ENCODE results near the gene SYMPK.

Gene SYMPK

DNA sequence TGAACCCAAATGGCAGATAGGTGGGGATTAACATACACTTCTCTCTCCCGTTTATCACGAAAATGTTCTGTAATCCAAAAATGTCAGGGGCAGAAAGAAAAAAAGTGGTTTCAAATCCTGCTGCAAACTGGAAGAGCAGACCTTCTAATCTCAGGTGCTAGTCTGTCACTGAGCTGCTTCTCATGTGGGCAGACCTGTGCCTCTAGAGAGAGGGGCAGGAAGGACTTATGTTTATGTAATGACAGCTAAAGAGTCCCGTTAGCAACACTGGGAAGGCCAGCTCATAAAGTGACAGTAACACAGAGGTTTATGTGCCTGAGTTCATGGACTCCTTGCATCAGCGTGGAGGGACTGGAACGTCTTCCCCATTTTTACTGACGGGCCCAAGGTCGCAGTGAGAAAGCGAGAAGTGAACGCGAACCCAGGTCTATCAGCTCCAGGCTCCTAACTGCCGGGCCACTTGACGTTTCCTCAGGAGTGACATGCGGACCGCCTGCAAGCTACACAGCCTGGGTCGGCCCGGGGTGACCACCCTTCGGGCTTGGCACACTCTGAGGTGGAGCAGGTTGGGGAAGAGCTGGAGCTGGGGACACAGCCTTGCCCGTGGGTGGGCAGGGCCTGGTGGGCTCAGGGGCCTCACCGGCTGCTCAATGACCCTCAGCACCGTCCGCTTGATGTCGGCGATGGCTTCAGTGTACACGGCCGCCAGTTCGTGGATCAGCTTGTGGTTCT, 38.2 kb downstream of the SYMPK start:
- no peak for DNase-seq

DNA sequence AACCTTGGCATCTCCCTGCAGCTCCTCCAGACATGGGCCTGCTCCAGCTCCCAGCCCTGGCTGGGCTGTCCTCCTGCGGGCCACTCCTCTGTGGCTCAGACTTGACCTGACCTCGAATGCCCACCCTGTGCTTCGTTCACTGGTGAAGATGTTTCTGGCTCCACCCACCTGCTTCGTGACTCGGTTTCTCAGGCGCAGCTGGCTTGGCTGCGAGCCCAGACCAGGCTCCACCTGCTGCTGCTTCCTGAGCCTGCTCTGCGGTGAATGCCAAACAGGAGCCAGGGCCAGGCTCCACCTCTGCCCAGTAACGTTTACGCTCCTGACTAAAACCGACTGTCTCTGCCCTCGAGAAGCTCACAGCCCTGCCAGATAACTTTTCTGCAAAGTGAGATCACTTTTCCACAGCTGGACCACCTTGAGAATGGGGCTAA, 38.9 kb downstream of the SYMPK start:
- DNase-seq = peak; percentile 10

DNA sequence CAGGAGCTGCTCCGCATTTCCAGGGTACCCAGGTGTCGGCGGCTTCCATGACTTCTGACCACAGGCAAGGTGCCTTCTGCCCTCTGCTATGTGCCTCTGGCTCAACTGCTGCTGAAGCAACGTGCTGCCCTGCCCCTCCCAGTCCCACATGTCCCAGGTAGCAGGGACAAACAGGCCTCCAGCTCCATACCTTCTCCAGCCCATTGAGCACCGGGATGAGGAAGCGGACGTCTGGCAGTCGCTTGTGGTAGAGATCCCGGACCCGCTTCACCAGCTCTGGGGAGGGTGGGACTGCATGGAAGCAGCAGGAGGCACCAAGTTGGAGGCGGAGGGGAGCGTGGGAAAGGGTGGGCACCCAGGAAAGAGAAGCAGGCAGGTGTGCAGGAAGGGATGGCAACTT, 39.8 kb downstream of the SYMPK start:
- DNase-seq = no peak

DNA sequence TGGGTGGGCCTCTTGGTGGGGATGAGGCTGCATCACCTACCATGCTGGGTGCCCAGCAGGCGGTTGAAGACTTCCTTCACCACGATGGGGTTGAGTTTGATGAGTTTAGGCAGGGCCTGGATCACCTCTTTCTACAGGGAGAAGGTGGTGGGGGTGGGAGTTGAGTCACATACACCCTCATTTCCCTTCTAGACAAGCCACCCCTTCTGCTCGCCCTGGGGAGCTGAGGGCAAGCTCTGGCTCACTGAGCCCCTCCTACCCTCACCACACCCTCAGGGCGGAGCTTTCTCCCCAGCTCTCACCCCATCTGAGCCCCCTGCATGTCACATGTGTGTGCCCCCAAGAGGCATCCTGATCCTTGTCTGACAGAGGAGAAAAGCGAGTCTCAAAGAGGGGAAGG, 40.2 kb downstream of the SYMPK start:
- DNase-seq = no peak

DNA sequence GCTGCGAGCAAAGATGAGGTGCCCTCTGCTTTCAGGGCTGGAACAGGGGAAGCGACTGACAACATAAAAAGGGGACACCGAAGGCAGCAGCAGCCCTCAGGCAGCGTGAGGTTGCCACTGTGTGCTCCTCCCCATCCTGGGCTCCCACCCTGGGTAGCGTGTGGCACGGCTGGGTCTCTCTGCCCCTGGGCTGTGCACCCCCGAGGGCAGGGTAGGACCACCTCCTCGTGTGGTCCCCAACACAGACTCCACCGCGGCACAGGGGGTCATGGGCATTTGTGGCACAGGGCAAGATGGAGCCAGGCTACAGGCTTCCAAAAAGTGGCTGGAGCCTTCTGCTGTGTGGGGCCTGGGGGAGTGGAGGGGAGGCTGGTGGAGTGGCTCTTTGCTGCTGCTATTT, 41.4 kb downstream of the SYMPK start:
- DNase-seq = no peak

DNA sequence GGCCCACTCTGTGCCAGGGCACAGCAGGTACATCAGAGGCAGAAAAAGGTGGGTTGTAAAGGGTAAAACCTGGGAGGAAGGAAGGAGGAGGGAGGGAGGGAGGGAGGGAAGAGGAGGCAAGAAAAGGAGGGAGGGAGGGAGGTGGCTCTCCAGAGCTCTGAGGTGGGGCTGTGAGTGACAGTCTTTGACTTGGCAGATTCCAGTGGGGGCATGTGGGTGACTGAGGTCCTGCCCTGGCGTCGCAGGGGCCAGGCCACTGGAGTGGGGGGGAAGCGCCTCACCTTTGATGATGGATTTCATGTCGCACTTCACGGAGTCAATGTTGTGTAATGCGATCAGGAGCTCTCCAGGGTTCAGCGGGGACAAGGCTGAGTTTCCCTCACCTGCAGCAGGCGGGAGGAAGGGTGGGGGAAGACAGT, 41.8 kb downstream of the SYMPK start:
- no peak for DNase-seq

DNA sequence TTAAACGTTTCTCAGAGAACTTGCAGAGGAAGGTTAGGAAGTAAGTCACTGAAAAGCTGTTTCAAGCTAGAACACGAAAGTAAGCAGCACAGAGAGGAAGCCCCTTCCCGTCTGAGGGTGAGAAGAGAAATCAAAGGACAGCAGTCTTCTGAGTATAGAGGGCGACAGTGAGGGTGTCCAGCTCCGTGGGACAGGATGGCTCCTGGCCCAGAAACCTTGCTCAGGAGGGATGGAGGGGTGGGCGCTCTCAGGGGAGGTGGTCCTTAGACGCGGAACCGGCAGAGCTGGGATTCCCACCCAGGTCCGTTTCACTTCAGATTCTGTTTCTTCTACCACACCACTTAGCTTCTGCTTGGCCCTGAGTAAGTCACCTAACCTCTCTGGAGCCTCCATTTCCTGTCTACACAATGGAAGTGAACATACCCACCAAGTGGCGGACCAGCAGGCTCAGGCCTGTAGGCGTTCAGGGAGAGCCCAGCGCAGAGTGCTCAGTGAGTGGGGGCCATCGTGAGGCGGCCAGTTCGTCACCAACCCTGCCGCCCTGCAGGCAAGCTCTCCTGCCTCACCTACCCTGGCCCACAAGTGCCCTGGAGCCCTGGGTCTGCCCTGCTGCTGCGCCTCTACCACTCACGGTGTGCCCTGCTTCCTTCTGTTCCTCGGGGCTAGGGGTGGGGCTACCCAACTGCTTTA, 42.4 kb downstream of the SYMPK start:
- no peak for DNase-seq

DNA sequence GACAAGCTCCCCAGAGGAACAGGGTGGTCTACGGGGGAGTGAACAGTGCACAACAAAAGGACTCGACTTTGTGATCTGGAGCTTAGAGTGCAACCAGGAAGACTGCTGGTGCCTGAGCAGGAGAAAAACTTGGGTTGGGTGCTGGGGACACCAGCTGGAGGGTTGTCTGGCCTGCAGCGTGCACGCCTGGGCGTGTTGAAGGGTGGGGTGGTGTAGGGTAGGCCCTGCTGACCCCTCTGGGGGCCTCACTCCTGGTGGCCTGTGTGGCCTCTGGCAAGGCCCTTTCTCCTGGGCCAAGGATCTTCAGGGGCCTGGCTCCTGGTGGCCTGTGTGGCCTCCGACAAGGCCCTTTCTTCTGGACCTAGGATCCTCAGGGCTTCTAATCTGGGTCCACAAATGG, 43.2 kb downstream of the SYMPK start:
- no peak for DNase-seq

DNA sequence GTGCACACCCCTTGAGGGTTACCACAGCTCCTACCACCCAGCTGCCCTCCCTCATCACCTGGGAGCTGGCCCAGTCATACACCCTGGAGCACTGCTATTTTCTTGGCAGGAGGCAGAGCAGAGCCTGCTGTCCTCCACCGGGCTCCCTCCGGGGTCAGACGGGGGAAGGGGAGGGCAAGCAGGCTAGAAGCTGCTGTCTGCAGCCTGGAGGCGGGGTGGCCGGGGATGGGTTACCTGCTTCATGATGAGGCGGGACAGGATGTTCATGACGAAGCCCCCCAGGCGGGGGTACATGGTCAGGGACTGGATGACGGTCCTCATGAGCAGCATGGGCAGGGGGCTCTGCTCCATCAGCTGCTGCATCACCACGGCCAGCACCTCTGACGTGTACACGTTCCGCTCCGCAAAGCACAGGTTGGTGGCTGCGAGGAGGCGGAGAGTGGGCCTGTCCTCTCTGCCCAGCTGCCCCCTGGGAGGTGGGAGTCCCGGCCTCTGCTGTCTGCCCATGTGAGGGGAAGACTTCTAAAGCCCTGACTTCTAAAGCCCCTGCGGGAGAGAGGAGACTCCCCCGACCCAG, 45.1 kb downstream of the SYMPK start:
- DNase-seq = no peak

DNA sequence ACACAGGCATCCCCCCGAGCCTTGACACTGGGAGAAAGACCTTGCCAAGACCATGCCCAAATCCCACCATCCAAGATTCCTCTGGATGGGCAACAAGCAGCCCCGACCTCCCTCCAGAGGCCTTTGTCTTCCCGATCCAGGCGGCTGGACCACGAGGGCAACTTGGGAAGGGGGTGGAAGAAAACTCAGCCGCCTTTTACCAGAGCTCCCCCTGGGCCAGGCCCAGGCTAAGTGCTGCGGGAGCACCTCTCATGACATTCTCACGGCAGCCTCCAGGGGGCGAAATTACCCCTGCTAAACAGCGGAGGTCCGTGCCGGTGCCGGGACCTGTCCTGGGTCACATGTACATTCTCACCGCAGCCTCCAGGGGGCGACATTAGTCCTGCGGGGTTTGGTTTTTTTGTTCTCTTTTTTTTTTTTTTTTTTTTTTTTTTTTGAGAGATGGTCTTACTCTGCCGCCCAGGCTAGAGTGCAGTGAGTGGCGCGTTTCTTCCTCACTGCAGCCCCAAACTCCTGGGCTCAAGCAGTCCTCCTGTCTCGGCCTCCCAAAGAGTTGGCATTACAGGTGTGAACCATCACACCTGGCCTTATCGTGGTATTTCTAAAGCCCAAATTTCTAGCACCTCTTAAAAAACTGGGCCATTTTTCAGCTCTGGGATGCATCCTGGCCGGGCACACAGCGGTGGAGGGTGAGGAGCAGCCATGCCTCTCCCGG, 45.8 kb downstream of the SYMPK start:
- peak; percentile 93 for DNase-seq

DNA sequence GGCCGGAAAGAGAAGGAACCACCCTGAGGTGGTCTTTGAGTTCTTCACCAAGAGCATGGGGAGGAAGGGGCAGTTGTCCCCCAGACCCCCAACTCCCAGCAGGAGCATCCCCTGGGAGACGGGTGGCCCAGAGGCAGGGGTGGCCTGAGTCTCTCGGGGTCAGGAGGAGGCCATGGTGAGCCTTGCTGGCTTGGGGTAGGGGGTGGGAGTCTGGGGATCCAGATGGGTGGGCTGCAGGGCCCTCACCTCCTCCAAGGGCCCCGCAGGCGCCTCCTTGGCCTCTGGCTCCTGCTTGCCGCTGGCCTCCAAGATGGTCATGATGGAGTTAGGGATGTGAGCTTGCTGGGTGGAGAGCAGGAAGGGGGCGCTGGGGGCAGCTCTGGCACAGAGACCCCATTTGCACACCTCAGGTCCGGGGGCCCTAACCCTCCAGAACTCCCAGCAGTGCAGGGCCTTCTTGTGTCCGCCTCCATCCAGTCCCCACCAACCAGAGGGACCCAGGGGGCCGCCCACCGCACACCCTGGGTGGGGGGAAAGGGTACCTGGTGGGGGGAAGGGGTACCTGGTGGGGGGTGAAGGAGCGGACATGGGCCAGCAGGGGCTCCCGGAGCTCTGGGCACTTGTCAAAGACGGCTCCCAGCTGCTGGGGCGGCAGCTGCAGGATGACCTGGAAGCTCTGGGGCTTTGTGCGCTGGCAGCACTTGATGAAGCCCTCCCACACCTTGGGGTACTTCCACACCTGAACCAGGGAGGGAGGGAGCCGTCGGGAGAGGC, 46.5 kb downstream of the SYMPK start:
- DNase-seq = no peak

DNA sequence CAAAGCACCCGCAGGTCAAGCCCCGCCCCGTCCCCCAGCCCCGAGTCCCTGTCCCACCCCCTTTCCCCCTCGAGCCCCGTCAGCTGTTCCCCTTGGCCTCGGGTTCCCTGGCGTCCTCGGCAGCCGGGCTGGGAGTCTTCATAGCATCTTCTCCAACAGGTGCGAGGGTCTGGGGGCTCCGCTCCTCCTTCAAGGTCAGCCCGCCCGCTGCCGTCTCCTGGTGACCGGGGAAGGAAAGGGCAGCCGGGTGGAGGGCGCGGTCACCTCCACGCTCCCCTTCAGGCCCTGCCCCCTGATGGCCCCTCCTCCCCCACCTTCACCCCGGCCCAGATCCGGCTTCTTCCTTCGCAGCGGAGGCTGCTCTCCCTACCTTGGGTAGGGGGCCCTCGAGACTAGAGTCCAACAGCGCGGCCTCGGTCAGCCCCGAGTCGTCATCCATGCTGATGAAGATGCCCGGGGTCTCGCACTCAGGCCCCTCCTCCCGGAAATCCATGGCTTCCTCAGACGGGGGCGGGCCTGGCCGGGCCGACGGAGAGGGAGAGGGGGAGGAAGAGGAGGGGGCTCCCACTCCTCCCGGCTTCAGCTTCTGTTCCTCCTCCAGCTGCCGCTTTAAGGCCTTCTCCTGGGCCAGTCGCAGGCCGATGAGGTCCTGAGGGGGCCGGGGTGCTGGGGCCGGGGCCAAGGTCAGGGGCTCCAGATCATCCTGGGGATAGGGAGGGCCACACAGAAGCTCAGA, 47.3 kb downstream of the SYMPK start:
- no peak for DNase-seq

DNA sequence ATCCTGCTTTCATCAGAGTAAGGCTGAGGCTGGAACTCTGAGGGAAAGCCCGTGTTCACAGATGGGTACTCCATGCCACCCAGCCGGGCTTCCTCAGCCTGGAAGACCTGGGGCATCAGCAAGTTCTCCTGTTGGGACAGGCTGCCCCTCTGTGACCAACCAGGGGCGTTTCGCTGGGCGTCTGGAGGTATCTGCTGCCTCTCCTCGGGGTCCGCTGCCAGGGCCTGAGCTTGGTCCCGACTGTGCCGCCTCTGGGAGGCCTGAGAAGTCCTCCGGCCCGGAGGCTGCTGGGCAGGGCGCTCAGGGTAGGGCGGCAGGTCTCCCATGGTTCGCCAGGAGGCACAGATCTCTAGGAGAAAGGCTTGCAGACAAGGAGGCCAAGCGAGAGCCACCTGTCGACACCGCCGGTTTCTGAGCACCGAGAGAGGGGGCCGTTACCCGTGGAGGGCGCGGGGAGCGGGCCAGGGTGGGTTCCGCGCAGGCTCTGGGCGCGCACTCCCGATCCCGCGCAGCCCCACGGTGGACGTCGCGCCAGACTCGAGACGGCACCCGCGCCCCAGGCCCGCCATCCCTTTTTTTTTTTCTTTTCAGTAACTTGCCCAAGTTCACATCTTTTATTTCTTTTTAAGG, 48.0 kb downstream of the SYMPK start, which contains the start of gene RSPH6A:
Gene RSPH6A (minus strand): TSS at position 458 of the 630 bp plus-strand sequence. CDS start 132 bp downstream, at position 326.
- DNase-seq = no peak

DNA sequence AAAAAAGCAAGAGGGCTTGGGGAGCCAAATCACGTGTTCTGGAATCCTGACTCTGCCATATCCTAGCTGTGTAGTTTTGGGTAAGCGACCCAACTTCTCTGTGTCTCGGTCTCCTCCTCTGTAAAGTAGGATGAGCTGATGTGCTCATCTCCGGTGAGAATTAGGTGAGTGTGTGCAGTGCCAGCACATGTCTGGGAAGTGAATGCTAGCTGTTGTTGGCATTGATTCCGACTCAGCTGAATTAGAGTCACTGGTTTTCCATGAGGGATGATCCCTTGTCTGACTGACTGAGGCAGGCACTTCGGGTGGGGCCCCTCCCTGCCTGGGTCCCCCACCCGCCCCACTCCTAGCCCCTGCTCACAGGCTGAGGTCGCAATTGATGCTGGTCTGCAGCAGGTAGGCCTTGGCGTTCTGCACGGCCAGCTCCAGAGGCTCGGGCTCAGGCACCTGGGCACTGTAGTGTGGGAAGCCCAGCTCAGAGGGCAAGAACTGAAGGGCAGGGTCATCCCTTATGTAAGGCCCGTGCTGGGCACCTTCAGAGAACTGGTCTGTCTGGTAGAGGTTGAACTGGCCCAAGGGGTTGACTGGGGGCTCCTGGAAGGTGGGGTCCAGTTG, 48.7 kb downstream of the SYMPK start:
- no peak for DNase-seq

DNA sequence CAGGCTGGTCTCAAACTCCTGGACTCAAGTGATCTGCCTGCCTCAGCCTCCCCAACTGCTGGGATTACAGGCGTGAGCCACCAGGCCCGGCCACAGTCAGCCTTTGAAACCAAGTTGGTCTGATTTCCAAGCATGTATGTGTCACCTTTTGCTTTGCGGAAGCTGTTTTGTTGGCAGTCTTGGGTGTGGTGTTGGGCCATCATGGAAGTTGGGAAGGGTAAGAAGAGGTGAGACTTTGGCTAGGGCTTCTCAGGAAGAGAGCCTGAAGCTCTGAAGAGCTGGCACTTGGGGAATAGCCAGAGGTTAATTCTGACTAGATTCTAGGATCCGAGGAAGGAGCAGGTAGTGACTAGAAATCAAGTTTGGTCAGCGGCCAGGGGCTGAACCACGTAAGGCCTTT, 50.6 kb downstream of the SYMPK start:
- DNase-seq = no peak

DNA sequence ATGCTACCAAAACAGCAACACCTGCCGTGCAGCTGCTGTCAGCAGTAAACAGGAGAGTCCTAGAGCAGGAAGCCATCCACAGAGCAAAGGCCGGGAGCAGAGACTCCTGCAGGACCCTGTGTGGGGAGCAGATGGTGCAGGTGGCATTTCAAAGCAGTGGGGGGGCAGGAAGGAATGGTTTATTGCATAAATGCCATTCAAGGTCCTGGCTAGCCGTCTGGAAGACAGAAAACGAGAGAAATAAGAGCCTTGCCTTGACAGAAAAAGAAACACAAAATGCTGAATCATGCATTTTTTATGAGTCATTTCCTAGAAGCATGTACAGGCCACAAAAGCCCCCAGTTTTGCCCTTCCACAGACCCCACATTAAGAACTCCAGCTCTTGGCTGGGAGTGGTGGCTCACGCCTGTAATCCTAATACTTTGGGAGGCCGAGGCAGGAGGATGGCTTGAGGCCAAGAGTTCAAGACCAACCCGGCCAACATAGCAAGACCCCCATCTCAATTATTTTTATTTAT, 53.2 kb downstream of the SYMPK start:
- no peak for DNase-seq

DNA sequence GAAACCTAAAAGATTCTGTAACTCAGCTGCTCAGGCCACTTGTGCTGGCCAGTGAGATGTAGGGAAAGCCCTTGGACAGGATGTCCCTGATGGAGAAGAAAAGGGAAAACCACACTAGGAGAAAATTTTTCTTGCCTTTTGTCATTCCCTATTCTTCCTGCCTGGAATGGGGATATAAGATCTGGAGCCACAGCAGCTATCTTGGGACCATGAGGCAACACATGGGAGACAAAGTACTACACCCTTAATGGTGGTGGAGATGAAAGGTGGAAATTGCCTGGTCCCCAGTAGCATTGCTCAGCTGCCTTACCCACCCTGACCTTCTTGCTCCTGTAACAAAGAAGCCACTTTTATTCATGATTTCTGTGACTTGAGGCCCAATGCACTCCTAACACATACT, 57.2 kb downstream of the SYMPK start:
- DNase-seq = no peak

DNA sequence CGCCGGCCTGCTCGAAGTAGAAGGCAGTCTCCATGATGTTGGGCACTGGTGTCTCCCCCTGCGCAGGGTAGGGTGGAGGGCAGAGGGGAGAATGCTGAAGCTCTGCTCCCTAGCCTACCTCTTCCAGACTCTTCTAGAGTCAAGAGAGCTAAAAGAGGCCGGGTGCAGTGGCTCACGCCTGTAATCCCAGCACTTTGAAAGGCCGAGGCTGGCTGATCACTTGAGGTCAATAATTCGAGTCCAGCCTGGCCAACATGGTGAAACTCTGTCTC, 58.1 kb downstream of the SYMPK start:
- no peak for DNase-seq

DNA sequence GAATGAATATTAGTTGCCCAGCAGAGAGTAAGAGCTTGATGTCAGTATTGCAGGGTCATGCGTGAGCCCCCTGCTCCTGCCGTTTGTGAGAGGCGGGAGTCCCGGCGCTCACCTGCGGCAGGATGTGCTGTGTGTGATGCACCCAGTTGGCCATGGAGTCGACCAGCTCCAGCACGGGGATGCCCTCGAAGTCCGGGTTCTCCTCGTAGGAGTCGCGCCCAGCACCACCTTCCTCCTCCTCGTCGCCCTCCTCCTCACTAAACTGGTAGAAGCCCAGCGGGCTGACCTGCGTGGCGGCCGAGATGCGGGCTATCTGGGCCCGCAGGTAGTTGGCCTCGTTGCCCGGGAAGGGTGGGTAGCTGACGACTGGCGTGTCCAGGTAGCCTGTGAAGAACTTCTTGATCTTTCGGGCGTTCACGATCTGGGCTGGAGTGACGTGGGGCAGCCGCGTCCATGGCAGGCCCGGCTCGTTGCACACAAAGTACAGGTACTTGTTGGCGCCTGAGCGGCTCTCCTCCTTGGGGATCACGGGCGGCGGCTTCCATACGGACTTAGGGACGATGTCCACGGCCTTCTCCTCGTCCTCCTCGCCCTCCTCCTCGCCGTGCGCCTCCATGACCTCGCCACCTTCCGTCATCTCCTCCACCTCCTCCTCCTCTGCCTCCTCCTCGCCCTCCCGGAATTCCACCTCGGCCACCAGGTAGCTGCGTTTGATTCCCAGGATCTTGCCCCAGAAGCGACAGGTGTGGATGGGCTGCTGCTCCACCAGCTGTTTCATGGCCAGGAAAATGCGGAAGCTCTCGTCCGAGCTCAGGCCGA, 58.6 kb downstream of the SYMPK start:
- no peak for DNase-seq

DNA sequence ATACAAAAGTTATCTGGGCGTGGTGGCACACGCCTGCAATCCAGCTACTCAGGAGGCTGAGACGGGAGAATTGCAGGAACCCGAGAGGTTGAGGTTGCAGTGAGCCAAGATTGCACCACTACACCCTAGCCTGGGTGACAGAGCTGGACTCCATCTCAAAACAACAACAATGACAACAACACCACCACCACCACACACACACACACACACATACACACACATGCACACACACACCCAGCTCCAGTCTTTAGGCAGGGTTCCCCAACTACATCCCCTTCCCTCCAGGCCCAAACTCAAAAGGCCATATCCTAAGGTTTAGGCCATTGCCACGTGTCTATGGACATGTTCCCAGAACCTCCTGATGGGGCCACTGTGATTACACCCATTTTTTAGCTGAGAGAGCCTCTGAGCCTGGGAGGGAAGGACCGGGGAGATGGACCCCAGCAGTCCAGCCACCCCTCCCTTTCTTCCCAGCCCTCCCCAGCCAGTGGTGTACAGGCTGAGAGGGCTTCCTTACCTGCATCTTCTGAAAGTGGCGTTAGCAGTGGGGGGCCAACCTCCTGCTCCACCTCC, 61.3 kb downstream of the SYMPK start:
- DNase-seq = no peak
